GF-D8 (cell line): ENCODE results near the gene WNK4.

ENCODE experiments used
- DNase-seq: peaks from one replicate; lab custom pipeline; 2025; lab: John Stamatoyannopoulos, UW

The WNK4 gene

GRCh38 chr17:42841975-42842685, 61.7 kb downstream of the WNK4 start:
- no peak for DNase-seq

- no peak for DNase-seq
Observed at GRCh38 chr17:42843358-42843934, 63.0 kb downstream of the WNK4 start.

- DNase-seq = no peak
Observed at GRCh38 chr17:42844271-42844670, 63.9 kb downstream of the WNK4 start, which contains the start of gene AOC2. TSS of gene AOC2 (plus strand) at chr17:42844580. CDS start at chr17:42844627, 47 bp downstream.

GRCh38 chr17:42844761-42845555, 64.5 kb downstream of the WNK4 start:
- no peak for DNase-seq

GRCh38 chr17:42845556-42845917, 65.1 kb downstream of the WNK4 start:
- no peak for DNase-seq

- DNase-seq = no peak
Observed at GRCh38 chr17:42845918-42846593, 65.6 kb downstream of the WNK4 start.
